ENCODE data around the gene BCR.
"Not testable (repeated sequence)": the region's sequence is repeated elsewhere in the genome, so short reads cannot be mapped to it uniquely, and the experiment has no call there.

The BCR gene

DNA sequence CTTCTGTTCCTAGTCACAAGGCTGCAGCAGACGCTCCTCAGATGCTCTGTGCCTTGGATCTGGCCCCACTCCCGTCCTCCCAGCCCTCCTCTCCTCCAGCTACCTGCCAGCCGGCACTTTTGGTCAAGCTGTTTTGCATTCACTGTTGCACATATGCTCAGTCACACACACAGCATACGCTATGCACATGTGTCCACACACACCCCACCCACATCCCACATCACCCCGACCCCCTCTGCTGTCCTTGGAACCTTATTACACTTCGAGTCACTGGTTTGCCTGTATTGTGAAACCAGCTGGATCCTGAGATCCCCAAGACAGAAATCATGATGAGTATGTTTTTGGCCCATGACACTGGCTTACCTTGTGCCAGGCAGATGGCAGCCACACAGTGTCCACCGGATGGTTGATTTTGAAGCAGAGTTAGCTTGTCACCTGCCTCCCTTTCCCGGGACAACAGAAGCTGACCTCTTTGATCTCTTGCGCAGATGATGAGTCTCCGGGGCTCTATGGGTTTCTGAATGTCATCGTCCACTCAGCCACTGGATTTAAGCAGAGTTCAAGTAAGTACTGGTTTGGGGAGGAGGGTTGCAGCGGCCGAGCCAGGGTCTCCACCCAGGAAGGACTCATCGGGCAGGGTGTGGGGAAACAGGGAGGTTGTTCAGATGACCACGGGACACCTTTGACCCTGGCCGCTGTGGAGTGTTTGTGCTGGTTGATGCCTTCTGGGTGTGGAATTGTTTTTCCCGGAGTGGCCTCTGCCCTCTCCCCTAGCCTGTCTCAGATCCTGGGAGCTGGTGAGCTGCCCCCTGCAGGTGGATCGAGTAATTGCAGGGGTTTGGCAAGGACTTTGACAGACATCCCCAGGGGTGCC lies 109.8 kb downstream of the BCR start:
- DNase-seq (ENCODE audit: low read depth in 2 of 2), result peak; percentile 7 to 37

DNA sequence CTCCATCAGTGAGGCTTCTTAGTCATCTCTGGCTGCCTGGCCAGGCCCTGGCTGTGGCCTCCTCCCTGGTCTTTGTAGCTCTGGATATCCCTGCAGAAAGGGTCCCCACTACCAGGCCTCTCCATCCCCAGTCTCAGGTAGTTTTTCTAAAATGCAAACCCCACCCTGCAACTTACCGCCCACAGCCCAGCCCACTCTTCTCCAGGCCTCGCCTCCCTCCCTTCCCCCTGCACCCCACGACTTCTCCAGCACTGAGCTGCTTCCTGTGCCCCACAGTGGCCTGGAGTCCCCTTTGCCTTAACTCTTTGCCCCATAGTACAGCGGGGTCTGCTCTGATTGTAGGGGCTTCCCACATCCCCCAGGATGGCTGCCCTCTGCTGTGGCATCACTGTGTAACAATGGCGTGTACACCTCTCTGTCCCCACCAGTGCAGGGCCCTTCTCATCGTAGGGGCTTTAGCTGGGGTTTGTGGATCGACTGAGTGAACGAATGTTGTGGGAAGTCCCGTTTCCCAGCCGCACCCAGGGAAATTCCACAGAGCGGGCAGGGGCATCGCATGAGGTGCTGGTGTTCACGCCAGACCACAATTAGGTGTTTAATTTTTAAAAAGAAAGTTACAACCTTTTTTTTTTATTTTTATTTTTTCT lies 111.6 kb downstream of the BCR start:
- DNase-seq (ENCODE audit: low read depth in 2 of 2), result no peak

DNA sequence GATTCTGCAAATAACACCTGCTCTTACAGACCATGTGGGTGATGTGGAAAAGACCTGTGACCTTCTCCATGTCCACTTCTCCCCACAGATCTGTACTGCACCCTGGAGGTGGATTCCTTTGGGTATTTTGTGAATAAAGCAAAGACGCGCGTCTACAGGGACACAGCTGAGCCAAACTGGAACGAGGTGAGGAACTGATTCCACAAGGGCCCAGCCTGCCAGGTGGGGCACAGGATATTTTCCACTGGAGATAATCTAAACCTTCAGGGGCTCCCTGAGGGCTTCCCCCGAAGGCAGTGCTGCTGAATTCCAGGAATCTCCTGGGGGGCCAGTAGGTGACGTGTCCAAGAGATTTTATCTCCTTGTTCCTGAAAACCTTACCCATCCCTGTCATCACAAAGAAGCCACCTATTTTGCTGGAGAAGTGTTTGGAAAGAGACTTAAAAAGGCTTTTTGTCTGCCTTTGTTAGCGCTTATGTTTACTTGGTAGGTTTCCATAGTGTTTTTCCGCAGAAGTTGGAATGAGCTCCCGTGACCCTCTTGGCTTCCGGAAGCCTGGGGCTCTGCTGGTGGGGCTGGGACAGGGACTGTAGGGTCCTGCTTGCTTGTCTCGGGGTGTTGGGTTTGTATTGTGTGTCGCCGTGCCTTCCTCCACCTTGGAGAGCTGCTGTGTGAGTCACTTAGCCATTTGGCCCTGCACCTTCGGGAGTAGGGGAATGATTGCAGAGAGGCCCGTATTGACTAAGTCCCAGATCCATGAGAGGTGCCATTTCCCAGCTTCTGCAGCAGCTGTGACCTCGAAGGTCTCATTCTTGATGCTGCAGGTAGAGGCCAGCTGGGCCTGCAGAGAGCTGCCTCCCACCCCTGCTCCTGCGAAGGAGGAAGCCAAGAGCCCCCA lies 112.4 kb downstream of the BCR start:
- no peak for DNase-seq (ENCODE audit: low read depth in 2 of 2)

DNA sequence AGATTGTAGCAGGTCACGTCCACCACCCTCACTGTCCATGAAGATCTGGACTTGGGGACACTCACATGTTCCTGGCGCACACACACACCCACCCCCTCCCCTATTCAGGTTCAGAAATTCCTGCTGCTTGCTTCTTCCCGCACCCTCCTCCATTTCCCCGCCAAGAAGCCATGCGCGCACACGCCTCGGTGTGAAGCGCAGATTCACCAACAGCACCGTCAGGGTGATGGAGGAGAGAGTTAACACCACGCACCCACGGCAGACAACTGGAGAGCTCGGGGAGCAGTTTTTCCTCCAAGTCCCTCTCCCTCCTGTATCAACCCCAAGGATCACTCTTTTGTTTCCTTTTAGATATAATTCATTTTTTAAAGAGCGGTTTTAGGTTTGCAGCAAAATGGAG lies 113.4 kb downstream of the BCR start:
- DNase-seq (ENCODE audit: low read depth in 2 of 2), result no peak

DNA sequence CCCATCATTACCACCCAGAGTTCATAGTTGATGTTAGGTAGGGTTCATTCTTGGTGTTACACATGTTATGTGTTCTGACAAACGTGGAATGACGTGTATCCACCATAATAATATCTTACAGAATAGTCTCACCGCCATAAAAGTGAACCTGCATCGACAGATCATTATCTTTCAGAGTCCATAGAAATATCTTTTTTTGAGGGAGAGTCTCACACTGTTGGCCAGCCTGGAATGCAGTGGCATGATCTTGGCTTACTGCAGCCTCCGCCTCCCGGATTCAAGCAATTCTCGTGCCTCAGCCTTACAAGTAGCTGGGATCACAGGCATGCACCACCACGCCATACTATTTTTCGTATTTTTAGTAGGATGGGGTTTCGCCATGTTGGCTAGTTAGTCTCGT lies 113.9 kb downstream of the BCR start:
- DNase-seq (ENCODE audit: low read depth in 2 of 2), result no peak

DNA sequence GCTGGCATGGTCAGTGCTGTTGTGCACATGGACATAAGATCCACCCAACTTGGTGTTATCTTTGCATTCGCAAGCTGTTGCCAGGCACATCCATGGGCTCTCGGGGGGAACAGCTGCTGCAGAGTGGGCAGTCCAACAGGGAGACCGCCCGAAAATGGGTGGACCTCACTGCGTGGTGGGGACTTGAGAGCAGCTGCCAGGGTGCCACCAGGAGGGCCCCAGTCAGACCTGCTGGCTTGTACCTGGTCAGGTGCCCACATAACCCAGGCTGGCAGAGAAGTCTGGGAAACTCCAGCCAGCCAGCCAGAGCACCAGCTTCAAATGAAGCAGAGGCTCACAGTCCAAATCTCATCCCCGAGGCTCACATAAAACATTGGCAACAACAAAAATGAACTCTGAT lies 120.2 kb downstream of the BCR start:
- DNase-seq (ENCODE audit: low read depth in 2 of 2), result no peak

DNA sequence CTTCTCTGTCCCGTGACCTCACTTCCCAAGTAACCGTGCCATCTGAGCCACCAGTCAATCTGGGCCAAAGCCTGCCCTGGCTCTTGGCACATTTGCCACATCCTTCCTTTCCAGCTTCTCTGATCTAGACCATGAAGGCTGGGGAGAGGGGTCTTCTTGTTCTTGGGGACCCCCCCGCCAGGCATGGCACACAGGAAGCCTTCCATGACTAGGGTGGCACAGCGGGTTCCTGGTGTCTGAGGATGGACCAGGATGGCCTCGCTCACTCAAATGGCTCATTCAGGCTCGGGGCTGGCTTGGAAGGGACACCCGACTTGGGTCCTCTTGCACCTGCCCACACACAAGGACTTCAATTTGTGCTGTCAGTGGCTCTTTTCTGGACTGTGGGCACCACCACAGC lies 121.3 kb downstream of the BCR start:
- no peak for DNase-seq (ENCODE audit: low read depth in 2 of 2)

DNA sequence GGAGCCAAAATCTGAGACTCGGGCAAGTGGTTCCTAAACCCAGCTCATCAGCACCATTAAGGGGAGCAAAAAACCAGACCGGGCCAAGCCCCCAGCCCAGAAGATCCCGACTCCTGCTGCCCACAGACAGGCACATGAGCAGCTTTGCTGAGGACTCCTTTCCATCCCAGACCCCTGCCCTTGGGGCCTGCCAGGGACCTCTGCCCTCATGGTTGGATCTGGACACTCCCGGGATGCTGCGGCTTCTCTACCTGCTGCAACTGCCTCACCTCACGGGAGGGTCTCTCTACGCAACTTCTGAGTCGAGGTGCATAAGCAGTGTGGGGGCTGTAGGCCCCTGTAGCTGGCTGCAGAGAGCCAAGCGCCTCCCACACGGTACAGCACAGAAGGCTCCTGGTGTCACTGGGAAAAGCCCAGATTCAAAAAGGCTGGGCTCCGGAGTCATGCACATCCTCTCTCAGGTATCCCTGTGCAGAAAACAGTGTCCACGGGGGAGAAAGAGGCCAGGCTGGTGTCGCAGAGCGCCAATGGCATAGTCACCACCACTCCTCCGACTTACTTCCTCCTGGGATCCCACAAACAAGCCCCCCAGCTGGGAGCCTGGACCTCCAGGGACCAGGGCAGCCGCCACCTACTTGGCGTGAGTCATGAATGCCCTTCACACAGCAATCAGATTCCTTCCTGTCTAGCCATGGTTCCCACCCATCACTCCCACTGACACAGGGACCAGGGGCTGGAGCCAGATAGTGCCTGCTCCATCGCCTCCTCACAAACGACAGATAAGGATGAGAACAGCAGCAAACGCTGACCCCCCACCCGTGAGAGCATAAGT lies 122.1 kb downstream of the BCR start:
- DNase-seq (ENCODE audit: low read depth in 2 of 2), result no peak

DNA sequence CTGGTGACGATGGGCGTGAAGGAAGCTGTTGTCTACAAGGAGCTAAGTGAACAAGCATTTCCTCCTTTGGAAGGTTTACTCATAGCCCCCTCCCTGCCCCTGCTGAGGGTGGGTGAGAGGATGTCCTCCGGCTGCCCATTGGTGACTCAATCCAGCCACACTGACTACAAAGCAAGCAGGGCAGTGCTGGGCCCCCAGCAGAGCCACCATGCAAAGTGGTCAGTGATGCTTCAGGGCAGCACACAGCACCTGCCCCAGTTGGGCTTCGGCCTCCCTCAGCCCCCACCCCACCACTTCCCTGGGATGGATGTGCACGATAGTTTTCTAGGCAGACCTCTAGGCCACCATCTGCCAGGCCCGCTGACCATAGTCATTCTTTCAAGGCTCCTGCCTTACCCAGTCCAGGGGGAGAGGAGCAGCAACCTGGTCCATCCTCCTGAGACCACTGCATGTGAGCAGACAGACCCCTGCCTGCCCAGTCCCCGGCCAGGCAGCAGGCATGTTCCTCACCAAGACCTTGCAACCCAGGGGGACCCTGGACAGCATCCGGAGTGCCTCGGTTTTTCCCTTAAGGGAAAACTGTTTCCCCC lies 125.1 kb downstream of the BCR start:
- no peak for DNase-seq (ENCODE audit: low read depth in 2 of 2)

DNA sequence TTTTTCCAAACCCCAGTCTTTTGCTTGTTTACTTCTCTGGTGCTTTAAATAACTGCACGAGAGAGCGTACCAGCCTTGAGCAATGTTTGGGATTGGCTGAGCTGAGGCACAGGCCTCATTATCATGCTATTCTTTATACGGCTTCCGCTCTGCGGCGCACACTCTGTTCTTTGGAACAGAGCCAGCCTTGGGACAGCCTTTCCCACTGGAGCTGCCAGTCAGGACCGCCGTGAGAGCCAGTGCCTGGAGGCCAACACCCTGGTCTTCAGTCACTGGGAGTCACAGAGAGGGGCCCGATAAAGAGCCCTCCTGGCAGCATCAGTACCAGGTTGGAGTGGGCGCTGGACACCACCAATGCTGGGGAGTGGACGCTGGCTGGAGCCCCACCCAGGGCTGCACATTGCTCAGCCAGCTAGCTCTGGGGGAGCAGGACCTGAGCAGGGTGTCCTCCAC lies 125.6 kb downstream of the BCR start:
- no peak for DNase-seq (ENCODE audit: low read depth in 2 of 2)

DNA sequence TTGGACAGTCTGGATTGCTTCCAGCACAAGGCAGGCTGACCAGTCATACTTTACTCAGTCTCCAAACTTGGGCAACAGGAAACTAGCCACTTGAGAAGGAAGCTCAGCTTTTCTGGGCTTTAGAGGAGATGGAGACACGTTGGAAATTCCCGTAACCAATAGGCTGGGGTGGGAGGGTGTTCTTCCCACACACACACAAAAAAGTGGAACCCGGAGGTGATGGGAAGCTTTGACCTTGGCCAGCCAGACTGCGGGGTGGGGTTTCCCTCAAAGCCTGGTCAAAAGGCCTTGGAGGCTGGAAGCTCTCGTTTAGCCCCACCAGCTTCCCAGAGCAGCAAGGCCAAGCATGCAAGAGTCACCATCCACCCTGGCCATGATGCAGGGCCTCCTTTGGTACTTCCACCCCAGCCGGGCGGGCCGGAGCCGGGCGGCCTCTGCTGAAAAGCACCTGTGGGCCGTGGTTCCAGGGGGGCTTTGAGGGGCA lies 126.2 kb downstream of the BCR start:
- DNase-seq (ENCODE audit: low read depth in 2 of 2), result no peak

DNA sequence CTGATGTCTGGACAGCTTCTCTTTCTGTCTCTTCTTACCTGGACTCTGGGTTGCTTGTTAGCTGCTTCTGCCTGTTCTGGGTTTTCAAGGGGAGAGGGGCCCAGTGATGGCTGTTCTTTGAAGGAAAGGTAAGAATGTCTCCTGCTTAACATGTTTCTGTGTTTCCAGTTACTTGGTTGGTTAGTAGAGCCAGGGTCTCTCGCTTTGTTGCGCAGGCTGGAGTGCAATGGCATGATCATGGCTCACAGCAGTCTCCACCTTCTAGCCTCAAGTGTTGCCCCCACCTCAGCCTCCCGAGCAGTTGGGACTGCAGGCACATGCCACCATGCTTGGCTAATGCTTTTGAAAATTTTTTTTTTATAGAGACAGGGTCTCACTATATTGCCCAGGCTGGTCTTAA lies 126.6 kb downstream of the BCR start:
- no peak for DNase-seq (ENCODE audit: low read depth in 2 of 2)

DNA sequence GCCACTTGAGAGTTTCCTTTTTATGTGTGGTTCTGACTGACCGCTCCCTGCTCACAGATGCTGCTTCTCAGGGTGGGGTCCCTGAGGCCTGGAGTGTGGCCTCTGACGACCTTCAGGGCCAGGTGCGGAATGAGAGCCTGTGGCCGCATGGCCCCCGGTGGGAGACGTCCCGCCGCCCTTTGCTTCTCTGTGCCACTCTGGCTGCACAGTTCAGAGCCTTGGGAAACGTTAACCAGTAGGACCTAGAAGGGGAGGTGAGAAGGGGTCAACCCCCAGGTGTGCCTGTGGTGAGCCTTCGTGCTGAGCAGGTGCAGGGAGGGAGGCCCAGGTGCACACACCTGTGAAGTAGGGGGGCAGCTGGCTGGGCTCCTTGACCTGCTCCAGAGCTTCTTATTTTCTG lies 127.2 kb downstream of the BCR start:
- not testable (repeated sequence) for DNase-seq (ENCODE audit: low read depth in 2 of 2)

DNA sequence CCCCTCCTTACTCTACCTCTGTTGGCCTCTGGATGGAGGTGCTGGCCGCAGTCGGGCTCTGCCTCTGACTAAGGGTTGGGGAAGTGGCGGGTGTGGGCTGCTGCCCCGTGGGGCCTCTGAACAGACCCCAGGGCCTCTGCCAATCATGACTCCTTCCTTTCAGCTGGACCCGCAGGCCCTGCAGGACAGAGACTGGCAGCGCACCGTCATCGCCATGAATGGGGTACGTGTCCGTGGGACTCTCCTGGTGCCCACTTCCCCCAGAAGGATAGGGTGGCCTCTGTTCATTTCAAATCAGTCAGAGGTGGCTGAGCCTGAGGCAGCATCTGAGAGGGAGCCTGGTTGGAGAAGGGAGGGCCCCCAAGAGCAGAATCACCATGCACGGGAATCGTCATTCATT lies 129.0 kb downstream of the BCR start:
- DNase-seq (ENCODE audit: low read depth in 2 of 2), result not testable (repeated sequence)

DNA sequence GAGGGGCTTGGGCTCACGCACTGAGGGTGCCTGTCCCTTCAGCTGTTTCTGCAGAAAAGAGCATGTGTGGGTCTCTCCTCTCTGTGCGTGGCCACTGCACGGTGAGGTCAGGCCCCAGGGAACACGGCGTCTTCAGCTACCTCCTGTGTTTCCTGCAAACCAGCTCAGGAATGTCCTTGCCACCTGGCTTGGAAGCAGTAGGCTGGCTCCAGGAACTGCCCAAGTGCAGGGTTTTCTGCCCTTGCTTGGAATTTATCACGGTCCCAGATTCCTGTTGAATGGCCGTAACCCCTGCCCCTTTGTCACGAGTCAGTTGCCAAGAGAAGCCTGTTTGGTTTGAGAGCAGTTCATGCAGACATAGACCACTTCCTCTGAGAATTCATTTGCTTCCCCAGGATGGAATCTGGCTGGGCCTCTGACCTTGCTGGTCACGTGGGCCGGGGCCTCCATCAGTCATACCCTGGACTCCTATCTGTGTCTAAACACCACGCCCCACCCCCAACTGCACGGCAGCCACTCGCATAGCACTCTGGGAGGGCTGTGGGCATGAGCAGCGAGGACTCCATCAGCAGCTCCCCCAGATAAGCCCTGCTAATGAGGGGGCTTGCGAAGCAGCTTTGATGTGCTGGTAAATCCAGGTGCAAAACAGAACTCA lies 130.3 kb downstream of the BCR start:
- not testable (repeated sequence) for DNase-seq (ENCODE audit: low read depth in 2 of 2)

DNA sequence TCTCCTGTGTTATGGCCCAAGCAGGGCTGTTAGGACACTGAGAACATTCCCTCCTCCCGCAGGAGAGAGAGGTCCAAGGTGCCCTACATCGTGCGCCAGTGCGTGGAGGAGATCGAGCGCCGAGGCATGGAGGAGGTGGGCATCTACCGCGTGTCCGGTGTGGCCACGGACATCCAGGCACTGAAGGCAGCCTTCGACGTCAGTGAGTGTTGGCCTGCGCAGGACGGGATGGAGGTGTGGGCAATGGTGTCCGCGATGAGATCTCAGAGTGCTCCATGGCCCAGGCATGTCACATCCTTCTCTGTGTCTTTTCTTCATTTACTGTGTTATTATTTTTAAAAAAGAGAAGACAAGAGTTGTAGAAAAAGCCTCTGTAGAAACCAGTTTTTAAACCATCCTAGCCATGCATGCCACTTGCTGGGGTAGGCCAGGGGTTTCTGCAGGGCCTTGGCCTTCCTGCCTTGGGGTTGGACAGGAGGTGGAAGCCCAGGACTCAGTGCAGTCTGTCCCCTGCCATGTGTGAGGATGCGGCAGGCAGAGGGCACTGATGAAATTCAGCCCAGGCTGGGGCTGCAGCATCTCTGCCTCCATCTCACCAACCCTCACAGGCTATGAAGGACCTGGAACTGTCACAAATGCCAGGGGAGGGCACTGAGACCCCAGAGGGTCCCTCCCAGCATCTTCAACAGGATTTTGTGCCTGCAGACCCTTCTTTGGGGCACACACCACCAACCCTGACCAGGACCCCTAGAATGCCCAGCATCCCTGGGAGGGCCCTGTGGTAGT lies 131.5 kb downstream of the BCR start:
- DNase-seq (ENCODE audit: low read depth in 2 of 2), result not testable (repeated sequence)

DNA sequence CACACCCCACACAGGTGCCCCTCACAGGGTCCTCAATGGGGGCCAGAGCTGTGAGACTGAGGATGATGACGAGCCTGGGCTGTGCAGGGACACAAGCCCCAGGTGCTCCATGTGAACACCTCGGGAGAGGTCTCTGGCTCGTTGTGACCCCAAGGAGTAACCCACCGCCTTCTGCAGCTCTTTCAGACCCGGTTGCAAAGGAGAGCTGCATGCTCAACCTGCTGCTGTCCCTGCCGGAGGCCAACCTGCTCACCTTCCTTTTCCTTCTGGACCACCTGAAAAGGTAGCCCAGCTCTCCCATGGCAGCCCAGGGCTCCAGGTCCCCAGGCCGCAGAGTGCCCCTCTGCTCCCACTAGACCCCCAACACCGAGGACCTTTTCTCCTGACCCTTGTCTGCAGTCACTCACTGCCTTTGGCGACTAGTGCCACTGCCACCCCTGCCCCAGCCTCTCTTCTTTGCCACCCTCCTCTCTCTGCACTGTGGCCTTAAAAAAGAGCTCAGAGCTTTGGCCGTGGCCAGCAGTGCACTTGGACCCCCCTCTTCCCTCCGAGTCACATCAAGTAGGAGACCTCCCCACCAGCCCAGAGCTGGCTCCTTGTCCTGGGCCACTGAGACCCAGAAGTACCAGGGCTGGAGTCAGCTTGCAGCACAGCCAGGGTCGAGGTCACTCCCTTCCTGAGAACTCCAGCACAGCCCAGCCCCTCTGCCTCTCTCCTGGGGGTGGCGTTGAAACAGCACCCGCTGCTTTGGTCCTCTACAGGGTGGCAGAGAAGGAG lies 133.7 kb downstream of the BCR start:
- no peak for DNase-seq (ENCODE audit: low read depth in 2 of 2)

DNA sequence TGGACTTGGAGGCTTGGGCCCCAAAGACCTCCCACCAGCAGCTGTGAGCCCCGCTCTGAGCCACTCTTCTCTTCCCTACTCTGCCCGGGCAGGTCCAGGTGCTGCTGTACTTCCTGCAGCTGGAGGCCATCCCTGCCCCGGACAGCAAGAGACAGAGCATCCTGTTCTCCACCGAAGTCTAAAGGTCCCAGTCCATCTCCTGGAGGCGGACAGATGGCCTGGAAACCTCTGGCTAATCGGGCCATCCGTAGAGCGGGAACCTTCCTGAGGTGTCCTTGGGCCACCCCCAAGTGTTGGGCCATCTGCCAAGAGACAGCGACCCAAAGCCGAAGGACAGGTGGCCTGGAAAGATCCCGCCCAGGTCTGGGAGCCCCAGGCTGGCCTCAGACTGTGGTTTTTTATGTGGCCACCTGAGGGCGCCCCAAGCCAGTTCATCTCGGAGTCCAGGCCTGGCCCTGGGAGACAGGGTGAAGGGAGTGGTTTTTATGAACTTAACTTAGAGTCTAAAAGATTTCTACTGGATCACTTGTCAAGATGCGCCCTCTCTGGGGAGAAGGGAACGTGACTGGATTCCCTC lies 135.1 kb downstream of the BCR start:
- DNase-seq (ENCODE audit: low read depth in 2 of 2), result peak in 1 of 2 donors; percentile 31
